EL (cell line): ENCODE measurements around the gene ZDHHC22.
"Not testable (repeated sequence)": the region's sequence is repeated elsewhere in the genome, so short reads cannot be mapped to it uniquely, and the experiment has no call there.

Experiments
- DNase-seq: peaks from one replicate; pipeline ENCODE4 v3.0.0-alpha.2; 2016

The ZDHHC22 gene

GRCh38 chr14:77141214-77142004 is at the start of gene ZDHHC22:
Gene ZDHHC22, minus strand, starts transcription at chr14:77141791. Its CDS starts 2,053 bp downstream, at chr14:77139738.
- DNase-seq, result peak; percentile 35

- DNase-seq, result no peak
These were observed 49.4 kb upstream of the ZDHHC22 start for GRCh38 chr14:77190977-77191376.

- DNase-seq, result no peak
These were observed 47.9 kb upstream of the ZDHHC22 start for GRCh38 chr14:77189479-77189878.

GRCh38 chr14:77187649-77188012 is 46.0 kb upstream of the ZDHHC22 start:
- no peak for DNase-seq

- peak; percentile 16 for DNase-seq
These were observed 45.5 kb upstream of the ZDHHC22 start for GRCh38 chr14:77186911-77187648.

GRCh38 chr14:77185093-77185465 is 43.5 kb upstream of the ZDHHC22 start:
- DNase-seq, result no peak

- no peak for DNase-seq
These were observed 43.0 kb upstream of the ZDHHC22 start for GRCh38 chr14:77184396-77185092.

GRCh38 chr14:77183896-77184295 is 42.3 kb upstream of the ZDHHC22 start:
- no peak for DNase-seq

- no peak for DNase-seq
These were observed 40.2 kb upstream of the ZDHHC22 start, which contains the start of gene TMEM63C for GRCh38 chr14:77181603-77182437. Gene TMEM63C, plus strand, starts transcription at chr14:77181798. Its CDS starts 37,016 bp downstream, at chr14:77218814.

- DNase-seq, result no peak
These were observed 39.4 kb upstream of the ZDHHC22 start for GRCh38 chr14:77180726-77181602.

- DNase-seq, result no peak
These were observed 37.1 kb upstream of the ZDHHC22 start for GRCh38 chr14:77178656-77179055.

- DNase-seq, result no peak
These were observed 36.1 kb upstream of the ZDHHC22 start for GRCh38 chr14:77177702-77178101.

GRCh38 chr14:77175843-77176242 is 34.3 kb upstream of the ZDHHC22 start:
- DNase-seq, result no peak

- not testable (repeated sequence) for DNase-seq
These were observed 32.5 kb upstream of the ZDHHC22 start for GRCh38 chr14:77173911-77174617.

- no peak for DNase-seq
These were observed 31.3 kb upstream of the ZDHHC22 start for GRCh38 chr14:77172916-77173315.

- DNase-seq, result no peak
These were observed 28.5 kb upstream of the ZDHHC22 start for GRCh38 chr14:77170045-77170444.

GRCh38 chr14:77161011-77161410 is 19.4 kb upstream of the ZDHHC22 start:
- no peak for DNase-seq

GRCh38 chr14:77158882-77159255 is 17.3 kb upstream of the ZDHHC22 start:
- DNase-seq, result no peak

- peak; percentile 65 for DNase-seq
These were observed 16.7 kb upstream of the ZDHHC22 start for GRCh38 chr14:77158175-77158881.

- DNase-seq, result no peak
These were observed 16.1 kb upstream of the ZDHHC22 start for GRCh38 chr14:77157740-77158139.
